ENCODE data around the gene RNF208. TPM values are rescaled to one million over a fixed set of nuclear protein-coding genes. Genes with fewer than 3 reads are reported as not detected.
A peak's percentile ranks its signal among the peaks of the same experiment; 100 is the strongest.
"Not testable (repeated sequence)": the region's sequence is repeated elsewhere in the genome, so short reads cannot be mapped to it uniquely, and the experiment has no call there.

Gene RNF208
- total RNA-seq, 2 experiments from 2014 or later, result 3.4 to 4.4 TPM

- ChIA-PET POLR2A (no interaction called here), CTCF (interaction anchor here (1.5 kb wide), 1 partner anchor 87 kb away, joined by 3 read pairs; no protein-coding TSS in a partner anchor)
- no peak for DNase-seq
- Mint-ChIP-seq H3K36me3 (peaks cover 16% of the 10 kb centered on the region), H3K27ac (no peak overlapping the region), H3K4me3 (no peak overlapping the region), H3K9me3 (no peaks in the 10 kb centered on the region), H3K27me3 (no peaks in the 10 kb centered on the region), H3K4me1 (ENCODE audit: low read depth) (peaks cover under 1% of the 10 kb centered on the region)
- intact Hi-C loops (cut with micrococcal nuclease), result no loop called here
Observed at GRCh38 chr9:137263506-137263905, 41.5 kb upstream of the RNF208 start.

GRCh38 chr9:137262909-137263285, 40.9 kb upstream of the RNF208 start:
- no peak overlapping the region for H3K27ac Mint-ChIP-seq
- no peaks in the 10 kb centered on the region for H3K9me3 Mint-ChIP-seq
- H3K27me3 Mint-ChIP-seq, result no peaks in the 10 kb centered on the region
- intact Hi-C loops (cut with micrococcal nuclease), result no loop called here
- no peak for DNase-seq
- ChIA-PET CTCF (no interaction called here), POLR2A (no interaction called here)
- H3K4me1 Mint-ChIP-seq (ENCODE audit: low read depth), result no peaks in the 10 kb centered on the region
- no peak overlapping the region for H3K4me3 Mint-ChIP-seq
- H3K36me3 Mint-ChIP-seq, result peaks cover 16% of the 10 kb centered on the region

- H3K27ac Mint-ChIP-seq; H3K9me3 Mint-ChIP-seq; H3K4me3 Mint-ChIP-seq; intact Hi-C loops (cut with micrococcal nuclease); H3K27me3 Mint-ChIP-seq; DNase-seq; POLR2A ChIA-PET; H3K4me1 Mint-ChIP-seq (ENCODE audit: low read depth): not testable (repeated sequence)
- H3K36me3 Mint-ChIP-seq, result peaks cover 16% of the 10 kb centered on the region
- CTCF ChIA-PET, result interaction anchor here (1.3 to 1.6 kb wide), 2 partner anchors 26 to 39 kb away, joined by 4 to 5 read pairs; partner anchors contain the start of gene NRARP
Observed at GRCh38 chr9:137262173-137262908, 40.3 kb upstream of the RNF208 start.

- Mint-ChIP-seq H3K9me3 (no peaks in the 10 kb centered on the region), H3K4me1 (ENCODE audit: low read depth) (peaks cover 20% of the 10 kb centered on the region), H3K27me3 (no peaks in the 10 kb centered on the region), H3K36me3 (peaks cover 16% of the 10 kb centered on the region), H3K4me3 (peak overlapping the region; percentile 86), H3K27ac (no peak overlapping the region)
- POLR2A ChIA-PET, result interaction anchor here (0.6 to 5.1 kb wide), 3 partner anchors 16 to 34 kb away, joined by 3 to 65 read pairs (median 3); partner anchors contain the start of genes TOR4A and TUBB4B
- no peak for DNase-seq
- CTCF ChIA-PET, result interaction anchor here (0.6 to 2.1 kb wide), 6 partner anchors 16 to 464 kb away, joined by 3 to 15 read pairs (median 4); partner anchors contain the start of genes EXD3, NOXA1, RNF224 and TUBB4B
- intact Hi-C loops (cut with micrococcal nuclease), result no loop called here
Observed at GRCh38 chr9:137256856-137257255, 34.8 kb upstream of the RNF208 start.

GRCh38 chr9:137256362-137256761, 34.3 kb upstream of the RNF208 start:
- H3K4me3 Mint-ChIP-seq, result peak overlapping the region; percentile 86
- no peak overlapping the region for H3K27ac Mint-ChIP-seq
- ChIA-PET CTCF (interaction anchor here (0.6 to 2.1 kb wide), 6 partner anchors 16 to 464 kb away, joined by 3 to 15 read pairs (median 4); partner anchors contain the start of genes EXD3, NOXA1, RNF224 and TUBB4B), POLR2A (interaction anchor here (0.6 to 5.1 kb wide), 3 partner anchors 15 to 33 kb away, joined by 3 to 65 read pairs (median 3); partner anchors contain the start of genes TOR4A and TUBB4B)
- H3K4me1 Mint-ChIP-seq (ENCODE audit: low read depth), result peaks cover 20% of the 10 kb centered on the region
- H3K27me3 Mint-ChIP-seq, result no peaks in the 10 kb centered on the region
- no peaks in the 10 kb centered on the region for H3K9me3 Mint-ChIP-seq
- peaks cover 11% of the 10 kb centered on the region for H3K36me3 Mint-ChIP-seq
- intact Hi-C loops (cut with micrococcal nuclease), result no loop called here
- no peak for DNase-seq

- Mint-ChIP-seq H3K4me3 (peak overlapping the region; percentile 86), H3K4me1 (ENCODE audit: low read depth) (peaks cover 20% of the 10 kb centered on the region), H3K9me3 (no peaks in the 10 kb centered on the region), H3K27me3 (no peaks in the 10 kb centered on the region), H3K36me3 (peaks cover 11% of the 10 kb centered on the region), H3K27ac (peak overlapping the region; percentile 71)
- no peak for DNase-seq
- CTCF ChIA-PET, result interaction anchor here (0.6 to 2.4 kb wide), 8 partner anchors 12 to 463 kb away, joined by 3 to 15 read pairs (median 6); partner anchors contain the start of genes EXD3, NOXA1, RNF224 and TUBB4B
- POLR2A ChIA-PET, result interaction anchor here (1.5 to 5.1 kb wide), 2 partner anchors 11 to 14 kb away, joined by 5 to 65 read pairs; partner anchors contain the start of gene TUBB4B
- intact Hi-C loops (cut with micrococcal nuclease), result loop anchor here (1.0 kb wide), 1 partner anchor 15 kb away; no protein-coding TSS in a partner anchor
Observed at GRCh38 chr9:137255448-137256114, 33.5 kb upstream of the RNF208 start.

- no peaks in the 10 kb centered on the region for H3K9me3 Mint-ChIP-seq
- H3K27me3 Mint-ChIP-seq, result no peaks in the 10 kb centered on the region
- peak within 1 kb of the TSS; percentile 71 for H3K27ac Mint-ChIP-seq
- intact Hi-C loops (cut with micrococcal nuclease), result loop anchor here (1.0 kb wide), 1 partner anchor 15 kb away; no protein-coding TSS in a partner anchor
- DNase-seq, result peak; percentile 96
- H3K36me3 Mint-ChIP-seq, result peaks cover 11% of the 10 kb centered on the region
- peak within 1 kb of the TSS; percentile 86 for H3K4me3 Mint-ChIP-seq
- ChIA-PET POLR2A (interaction anchor here (1.5 to 5.1 kb wide), 2 partner anchors 10 to 13 kb away, joined by 5 to 65 read pairs; partner anchors contain the start of gene TUBB4B), CTCF (interaction anchor here (0.6 to 2.4 kb wide), 10 partner anchors 11 to 187 kb away, joined by 3 to 11 read pairs (median 4); partner anchors contain the start of genes EXD3, NOXA1, NRARP and RNF224)
- H3K4me1 Mint-ChIP-seq (ENCODE audit: low read depth), result peaks cover 20% of the 10 kb centered on the region
Observed at GRCh38 chr9:137254624-137255447, 32.8 kb upstream of the RNF208 start, which contains the start of gene NELFB. Gene NELFB (plus strand): TSS chr9:137255327.

GRCh38 chr9:137253717-137254623, 31.9 kb upstream of the RNF208 start:
- intact Hi-C loops (cut with micrococcal nuclease), result no loop called here
- ChIA-PET POLR2A (interaction anchor here (1.5 to 5.1 kb wide), 2 partner anchors 9 to 13 kb away, joined by 5 to 65 read pairs; partner anchors contain the start of gene TUBB4B), CTCF (interaction anchor here (0.6 to 2.4 kb wide), 9 partner anchors 10 to 186 kb away, joined by 3 to 11 read pairs (median 3); partner anchors contain the start of genes NRARP and RNF224)
- no peak for DNase-seq
- Mint-ChIP-seq H3K9me3 (no peaks in the 10 kb centered on the region), H3K27me3 (no peaks in the 10 kb centered on the region), H3K4me1 (ENCODE audit: low read depth) (peaks cover 20% of the 10 kb centered on the region), H3K36me3 (peaks cover 7% of the 10 kb centered on the region), H3K27ac (peak overlapping the region; percentile 30), H3K4me3 (peak overlapping the region; percentile 81)

- no peaks in the 10 kb centered on the region for H3K9me3 Mint-ChIP-seq
- DNase-seq, result no peak
Observed at GRCh38 chr9:137252555-137253506, 30.8 kb upstream of the RNF208 start.

More at GRCh38 chr9:137252555-137253506, 30.8 kb upstream of the RNF208 start:
- Mint-ChIP-seq H3K27me3 (no peaks in the 10 kb centered on the region), H3K4me3 (no peak overlapping the region), H3K4me1 (ENCODE audit: low read depth) (peaks cover 20% of the 10 kb centered on the region), H3K36me3 (peaks cover 6% of the 10 kb centered on the region), H3K27ac (no peak overlapping the region)
- ChIA-PET POLR2A (interaction anchor here (5.1 kb wide), 1 partner anchor 11 kb away, joined by 65 read pairs; the partner anchor contains the start of gene TUBB4B), CTCF (interaction anchor here (0.8 to 2.4 kb wide), 2 partner anchors 11 to 16 kb away, joined by 3 to 11 read pairs; no protein-coding TSS in a partner anchor)
- intact Hi-C loops (cut with micrococcal nuclease), result no loop called here

Data from activated CD4-positive, alpha-beta memory T cell treated with anti-CD3 and anti-CD28 coated beads for 36 hours (primary cell).